ENCODE results near the gene BNC2.
"Not testable (repeated sequence)": the region's sequence is repeated elsewhere in the genome, so short reads cannot be mapped to it uniquely, and the experiment has no call there.

BNC2 gene

GRCh38 chr9:16445141-16445920, 425.1 kb downstream of the BNC2 start:
- H3K9me3 ChIP-seq (ENCODE audit: control insufficient read depth, low read length), result no peaks in the 10 kb centered on the region
- H3K36me3 ChIP-seq (ENCODE audit: control insufficient read depth, insufficient read depth, low read length, severe bottlenecking), result no peaks in the 10 kb centered on the region
- no peak overlapping the region for H3K4me3 ChIP-seq (ENCODE audit: low read length)
- H3K9ac ChIP-seq (ENCODE audit: low read length), result no peak overlapping the region
- no peaks in the 10 kb centered on the region for H3K27me3 ChIP-seq (replicated peaks; ENCODE audit: control insufficient read depth, insufficient read depth, low read length)
- H3K4me1 ChIP-seq (ENCODE audit: control insufficient read depth, insufficient read depth, low read length), result peaks cover 25% of the 10 kb centered on the region
- peak; percentile 71 for DNase-seq (ENCODE audit: low read depth)

- no peak overlapping the region for H3K9ac ChIP-seq (ENCODE audit: low read length)
- DNase-seq (ENCODE audit: low read depth), result peak; percentile 69
Observed at GRCh38 chr9:16442622-16443021, 427.8 kb downstream of the BNC2 start.

GRCh38 chr9:16441791-16442190, 428.7 kb downstream of the BNC2 start:
- H3K27me3 ChIP-seq (replicated peaks; ENCODE audit: control insufficient read depth, insufficient read depth, low read length), result no peaks in the 10 kb centered on the region
- H3K4me3 ChIP-seq (ENCODE audit: low read length), result no peak overlapping the region
- peaks cover 25% of the 10 kb centered on the region for H3K4me1 ChIP-seq (ENCODE audit: control insufficient read depth, insufficient read depth, low read length)
- H3K9ac ChIP-seq (ENCODE audit: low read length), result no peak overlapping the region
- H3K36me3 ChIP-seq (ENCODE audit: control insufficient read depth, insufficient read depth, low read length, severe bottlenecking), result peaks cover 5% of the 10 kb centered on the region
- no peak for DNase-seq (ENCODE audit: low read depth)
- H3K9me3 ChIP-seq (ENCODE audit: control insufficient read depth, low read length), result no peaks in the 10 kb centered on the region

More at GRCh38 chr9:16442622-16443021, 427.8 kb downstream of the BNC2 start:
- H3K4me1 ChIP-seq (ENCODE audit: control insufficient read depth, insufficient read depth, low read length), result peaks cover 25% of the 10 kb centered on the region
- H3K4me3 ChIP-seq (ENCODE audit: low read length), result no peak overlapping the region
- no peaks in the 10 kb centered on the region for H3K27me3 ChIP-seq (replicated peaks; ENCODE audit: control insufficient read depth, insufficient read depth, low read length)
- H3K36me3 ChIP-seq (ENCODE audit: control insufficient read depth, insufficient read depth, low read length, severe bottlenecking), result no peaks in the 10 kb centered on the region
- no peaks in the 10 kb centered on the region for H3K9me3 ChIP-seq (ENCODE audit: control insufficient read depth, low read length)

GRCh38 chr9:16438831-16439230, 431.6 kb downstream of the BNC2 start:
- H3K9ac ChIP-seq (ENCODE audit: low read length); H3K27me3 ChIP-seq (replicated peaks; ENCODE audit: control insufficient read depth, insufficient read depth, low read length); H3K9me3 ChIP-seq (ENCODE audit: control insufficient read depth, low read length); DNase-seq (ENCODE audit: low read depth); H3K4me3 ChIP-seq (ENCODE audit: low read length); H3K36me3 ChIP-seq (ENCODE audit: control insufficient read depth, insufficient read depth, low read length, severe bottlenecking): not testable (repeated sequence)
- H3K4me1 ChIP-seq (ENCODE audit: control insufficient read depth, insufficient read depth, low read length), result peaks cover 16% of the 10 kb centered on the region

GRCh38 chr9:16436545-16436944, 433.9 kb downstream of the BNC2 start:
- no peak overlapping the region for H3K9ac ChIP-seq (ENCODE audit: low read length)
- no peak overlapping the region for H3K4me3 ChIP-seq (ENCODE audit: low read length)
- H3K36me3 ChIP-seq (ENCODE audit: control insufficient read depth, insufficient read depth, low read length, severe bottlenecking), result peaks cover 9% of the 10 kb centered on the region
- no peaks in the 10 kb centered on the region for H3K4me1 ChIP-seq (ENCODE audit: control insufficient read depth, insufficient read depth, low read length)
- H3K27me3 ChIP-seq (replicated peaks; ENCODE audit: control insufficient read depth, insufficient read depth, low read length), result no peaks in the 10 kb centered on the region
- H3K9me3 ChIP-seq (ENCODE audit: control insufficient read depth, low read length), result no peaks in the 10 kb centered on the region
- DNase-seq (ENCODE audit: low read depth), result no peak

GRCh38 chr9:16434526-16434925, 435.9 kb downstream of the BNC2 start:
- no peak overlapping the region for H3K4me3 ChIP-seq (ENCODE audit: low read length)
- no peaks in the 10 kb centered on the region for H3K27me3 ChIP-seq (replicated peaks; ENCODE audit: control insufficient read depth, insufficient read depth, low read length)
- DNase-seq (ENCODE audit: low read depth), result peak; percentile 73
- H3K9ac ChIP-seq (ENCODE audit: low read length), result no peak overlapping the region
- peaks cover 9% of the 10 kb centered on the region for H3K36me3 ChIP-seq (ENCODE audit: control insufficient read depth, insufficient read depth, low read length, severe bottlenecking)
- peaks cover 4% of the 10 kb centered on the region for H3K4me1 ChIP-seq (ENCODE audit: control insufficient read depth, insufficient read depth, low read length)
- H3K9me3 ChIP-seq (ENCODE audit: control insufficient read depth, low read length), result no peaks in the 10 kb centered on the region

GRCh38 chr9:16433494-16433893, 437.0 kb downstream of the BNC2 start:
- Histone ChIP-seq H3K4me1 (ENCODE audit: control insufficient read depth, insufficient read depth, low read length) (peaks cover 12% of the 10 kb centered on the region), H3K36me3 (ENCODE audit: control insufficient read depth, insufficient read depth, low read length, severe bottlenecking) (peaks cover 9% of the 10 kb centered on the region), H3K9ac (ENCODE audit: low read length) (no peak overlapping the region), H3K9me3 (ENCODE audit: control insufficient read depth, low read length) (no peaks in the 10 kb centered on the region), H3K4me3 (ENCODE audit: low read length) (no peak overlapping the region), H3K27me3 (replicated peaks; ENCODE audit: control insufficient read depth, insufficient read depth, low read length) (no peaks in the 10 kb centered on the region)
- DNase-seq (ENCODE audit: low read depth), result no peak

GRCh38 chr9:16431666-16432392, 438.6 kb downstream of the BNC2 start:
- no peak overlapping the region for H3K9ac ChIP-seq (ENCODE audit: low read length)
- no peaks in the 10 kb centered on the region for H3K27me3 ChIP-seq (replicated peaks; ENCODE audit: control insufficient read depth, insufficient read depth, low read length)
- H3K36me3 ChIP-seq (ENCODE audit: control insufficient read depth, insufficient read depth, low read length, severe bottlenecking), result peaks cover 4% of the 10 kb centered on the region
- H3K4me1 ChIP-seq (ENCODE audit: control insufficient read depth, insufficient read depth, low read length), result peaks cover 12% of the 10 kb centered on the region
- DNase-seq (ENCODE audit: low read depth), result no peak
- no peak overlapping the region for H3K4me3 ChIP-seq (ENCODE audit: low read length)
- no peaks in the 10 kb centered on the region for H3K9me3 ChIP-seq (ENCODE audit: control insufficient read depth, low read length)

GRCh38 chr9:16429671-16430070, 440.8 kb downstream of the BNC2 start:
- Histone ChIP-seq H3K9me3 (ENCODE audit: control insufficient read depth, low read length) (no peaks in the 10 kb centered on the region), H3K4me1 (ENCODE audit: control insufficient read depth, insufficient read depth, low read length) (peaks cover 24% of the 10 kb centered on the region), H3K4me3 (ENCODE audit: low read length) (no peak overlapping the region), H3K36me3 (ENCODE audit: control insufficient read depth, insufficient read depth, low read length, severe bottlenecking) (no peaks in the 10 kb centered on the region), H3K9ac (ENCODE audit: low read length) (no peak overlapping the region), H3K27me3 (replicated peaks; ENCODE audit: control insufficient read depth, insufficient read depth, low read length) (no peaks in the 10 kb centered on the region)
- no peak for DNase-seq (ENCODE audit: low read depth)

- Histone ChIP-seq H3K36me3 (ENCODE audit: control insufficient read depth, insufficient read depth, low read length, severe bottlenecking) (no peaks in the 10 kb centered on the region), H3K4me3 (ENCODE audit: low read length) (no peak overlapping the region), H3K27me3 (replicated peaks; ENCODE audit: control insufficient read depth, insufficient read depth, low read length) (no peaks in the 10 kb centered on the region), H3K4me1 (ENCODE audit: control insufficient read depth, insufficient read depth, low read length) (peaks cover 24% of the 10 kb centered on the region), H3K9me3 (ENCODE audit: control insufficient read depth, low read length) (no peaks in the 10 kb centered on the region), H3K9ac (ENCODE audit: low read length) (no peak overlapping the region)
- DNase-seq (ENCODE audit: low read depth), result no peak
Observed at GRCh38 chr9:16427873-16428427, 442.5 kb downstream of the BNC2 start.

- Histone ChIP-seq H3K27me3 (replicated peaks; ENCODE audit: control insufficient read depth, insufficient read depth, low read length) (no peaks in the 10 kb centered on the region), H3K4me3 (ENCODE audit: low read length) (no peak overlapping the region)
Observed at GRCh38 chr9:16426716-16427115, 443.8 kb downstream of the BNC2 start.

More at GRCh38 chr9:16426716-16427115, 443.8 kb downstream of the BNC2 start:
- Histone ChIP-seq H3K36me3 (ENCODE audit: control insufficient read depth, insufficient read depth, low read length, severe bottlenecking) (no peaks in the 10 kb centered on the region), H3K9ac (ENCODE audit: low read length) (no peak overlapping the region), H3K9me3 (ENCODE audit: control insufficient read depth, low read length) (no peaks in the 10 kb centered on the region), H3K4me1 (ENCODE audit: control insufficient read depth, insufficient read depth, low read length) (peaks cover 24% of the 10 kb centered on the region)
- DNase-seq (ENCODE audit: low read depth), result no peak

Measured in adipocyte (in vitro differentiated cells).